Nephron (organoid): ENCODE measurements around the gene RHCE.

Experiments used
- H3K27ac Mint-ChIP-seq, 3 experiments: 2 replicates each; pipeline ENCODE4 v1.8.0; 2020; ENCODE audit warnings: mixed read lengths in 3 of 3, mild to moderate bottlenecking in 2 of 3, moderate library complexity in 1 of 3
- H3K27me3 Mint-ChIP-seq: 2 replicates; pipeline ENCODE4 v1.8.0; 2021; ENCODE audit warnings: low read depth, mild to moderate bottlenecking, moderate library complexity, mixed read lengths
- H3K36me3 Mint-ChIP-seq: 2 replicates; pipeline ENCODE4 v1.8.0; 2020; ENCODE audit warnings: low read depth, mixed read lengths
- H3K4me1 Mint-ChIP-seq: 2 replicates; pipeline ENCODE4 v1.8.0; 2020; ENCODE audit warnings: mixed read lengths
- H3K4me3 Mint-ChIP-seq, 3 experiments: 2 replicates each; pipeline ENCODE4 v1.8.0; 2020; ENCODE audit warnings: mild to moderate bottlenecking in 3 of 3, mixed read lengths in 3 of 3, moderate library complexity in 2 of 3
- H3K9me3 Mint-ChIP-seq: 2 replicates; pipeline ENCODE4 v1.8.0; 2020; ENCODE audit warnings: mixed read lengths
- TF ChIP-seq, protein P1 (sequence below), 3 experiments: fragments of 200-600 bp; sonication (generic); IDR thresholded peaks; one replicate each; pipeline ENCODE4 v1.5.0; 2021; ENCODE audit warnings: antibody characterized with exemption in 3 of 3; ENCODE audit not compliant: unreplicated experiment in 3 of 3

The RHCE gene

DNA sequence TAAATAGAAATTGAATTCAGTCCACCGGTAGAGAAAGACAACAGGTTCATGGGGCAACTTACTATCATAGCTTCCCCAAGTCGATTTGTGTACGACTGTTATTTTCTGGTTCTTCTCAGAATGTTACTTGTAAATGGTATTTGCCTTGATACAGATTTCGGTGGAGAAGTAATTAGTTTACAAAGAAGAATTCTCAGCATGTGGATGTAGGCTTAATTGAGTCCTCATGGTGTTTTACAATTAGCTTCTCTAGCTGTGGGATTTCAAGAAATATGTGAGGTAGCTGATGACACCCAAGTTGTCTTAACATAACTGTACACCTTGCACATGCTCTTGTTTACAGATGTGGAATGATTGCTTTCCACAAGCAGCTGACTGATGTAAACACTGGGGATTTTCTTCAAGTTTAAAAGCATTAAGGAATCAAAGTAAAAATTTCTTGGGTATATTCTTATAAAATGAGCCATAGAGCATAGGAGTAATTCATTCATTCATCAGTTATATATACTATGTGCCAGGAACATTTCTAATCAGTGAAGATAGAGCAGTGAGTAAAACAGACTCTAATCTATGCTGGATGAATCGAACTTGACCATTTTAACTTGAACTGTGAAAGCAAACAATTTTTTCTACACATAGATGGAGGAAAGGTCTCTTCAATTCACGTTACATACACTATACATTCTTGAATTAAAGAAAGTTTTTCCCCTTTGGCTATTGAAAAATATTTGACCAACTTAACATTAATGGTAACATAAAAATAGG, 11.5 kb upstream of the RHCE start:
- Mint-ChIP-seq H3K9me3 (no peaks in the 10 kb centered on the region), H3K4me3 (peak overlapping the region; percentile 87 to 96 (median 91)), H3K27me3 (no peaks in the 10 kb centered on the region), H3K36me3 (no peaks in the 10 kb centered on the region), H3K4me1 (peaks cover 47% of the 10 kb centered on the region), H3K27ac (peak overlapping the region; percentile 48 to 86 (median 73))
- TF ChIP-seq, protein P1, sequence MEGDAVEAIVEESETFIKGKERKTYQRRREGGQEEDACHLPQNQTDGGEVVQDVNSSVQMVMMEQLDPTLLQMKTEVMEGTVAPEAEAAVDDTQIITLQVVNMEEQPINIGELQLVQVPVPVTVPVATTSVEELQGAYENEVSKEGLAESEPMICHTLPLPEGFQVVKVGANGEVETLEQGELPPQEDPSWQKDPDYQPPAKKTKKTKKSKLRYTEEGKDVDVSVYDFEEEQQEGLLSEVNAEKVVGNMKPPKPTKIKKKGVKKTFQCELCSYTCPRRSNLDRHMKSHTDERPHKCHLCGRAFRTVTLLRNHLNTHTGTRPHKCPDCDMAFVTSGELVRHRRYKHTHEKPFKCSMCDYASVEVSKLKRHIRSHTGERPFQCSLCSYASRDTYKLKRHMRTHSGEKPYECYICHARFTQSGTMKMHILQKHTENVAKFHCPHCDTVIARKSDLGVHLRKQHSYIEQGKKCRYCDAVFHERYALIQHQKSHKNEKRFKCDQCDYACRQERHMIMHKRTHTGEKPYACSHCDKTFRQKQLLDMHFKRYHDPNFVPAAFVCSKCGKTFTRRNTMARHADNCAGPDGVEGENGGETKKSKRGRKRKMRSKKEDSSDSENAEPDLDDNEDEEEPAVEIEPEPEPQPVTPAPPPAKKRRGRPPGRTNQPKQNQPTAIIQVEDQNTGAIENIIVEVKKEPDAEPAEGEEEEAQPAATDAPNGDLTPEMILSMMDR (IDR thresholded peaks at IDR 0.05; ENCODE audit: unreplicated experiment in 3 of 3): no peak

DNA sequence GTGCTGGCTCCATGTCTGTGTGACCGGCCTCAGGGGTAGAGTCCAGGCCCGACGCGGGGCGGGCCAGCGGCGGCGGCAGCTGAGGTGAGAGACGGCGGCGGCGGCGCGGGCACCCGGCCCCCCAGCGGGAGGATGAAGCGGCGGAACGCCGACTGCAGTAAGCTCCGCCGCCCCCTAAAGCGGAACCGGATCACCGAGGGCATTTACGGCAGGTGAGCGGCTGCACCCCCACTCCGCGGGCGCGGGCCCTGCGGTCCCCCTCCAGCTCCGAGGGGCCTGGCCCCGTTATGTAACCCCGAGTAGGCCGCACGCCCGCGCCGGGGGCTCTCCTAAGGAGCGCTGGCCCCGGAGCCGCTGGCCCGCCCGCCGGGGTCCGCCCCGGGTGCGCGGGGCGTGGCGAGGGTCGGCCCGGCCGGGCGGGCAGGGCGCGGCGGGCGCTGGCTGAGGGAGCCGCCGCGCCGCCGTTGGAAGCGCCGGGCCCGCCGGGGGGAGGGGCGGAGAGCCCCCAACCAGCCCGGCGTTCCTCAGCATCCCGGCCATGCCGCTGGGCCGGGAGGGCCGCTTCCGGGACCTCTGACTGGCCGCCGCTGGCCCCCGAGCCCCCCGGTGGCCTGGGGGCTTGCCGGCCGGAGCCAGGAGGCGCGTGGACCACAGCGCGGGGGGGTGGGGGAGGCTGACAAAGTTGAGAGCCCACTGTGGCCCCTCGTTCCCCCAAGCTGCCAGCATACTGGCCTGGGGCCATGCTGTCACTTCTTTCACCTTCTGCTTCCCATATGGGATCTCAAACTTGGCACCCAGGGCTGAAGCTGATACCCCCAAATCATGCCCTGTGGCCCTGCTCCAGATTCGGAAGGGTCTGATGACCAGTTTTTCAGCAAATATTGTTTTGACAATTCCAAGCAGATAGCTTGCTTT, 10.6 kb upstream of the RHCE start:
- Mint-ChIP-seq H3K36me3 (no peaks in the 10 kb centered on the region), H3K27ac (peak overlapping the region; percentile 48 to 86 (median 73)), H3K9me3 (no peaks in the 10 kb centered on the region), H3K4me3 (peak overlapping the region; percentile 96 to 98 (median 98)), H3K27me3 (no peaks in the 10 kb centered on the region), H3K4me1 (peaks cover 45% of the 10 kb centered on the region)
- TF ChIP-seq, protein P1 (IDR thresholded peaks at IDR 0.05; ENCODE audit: unreplicated experiment in 3 of 3): no peak

DNA sequence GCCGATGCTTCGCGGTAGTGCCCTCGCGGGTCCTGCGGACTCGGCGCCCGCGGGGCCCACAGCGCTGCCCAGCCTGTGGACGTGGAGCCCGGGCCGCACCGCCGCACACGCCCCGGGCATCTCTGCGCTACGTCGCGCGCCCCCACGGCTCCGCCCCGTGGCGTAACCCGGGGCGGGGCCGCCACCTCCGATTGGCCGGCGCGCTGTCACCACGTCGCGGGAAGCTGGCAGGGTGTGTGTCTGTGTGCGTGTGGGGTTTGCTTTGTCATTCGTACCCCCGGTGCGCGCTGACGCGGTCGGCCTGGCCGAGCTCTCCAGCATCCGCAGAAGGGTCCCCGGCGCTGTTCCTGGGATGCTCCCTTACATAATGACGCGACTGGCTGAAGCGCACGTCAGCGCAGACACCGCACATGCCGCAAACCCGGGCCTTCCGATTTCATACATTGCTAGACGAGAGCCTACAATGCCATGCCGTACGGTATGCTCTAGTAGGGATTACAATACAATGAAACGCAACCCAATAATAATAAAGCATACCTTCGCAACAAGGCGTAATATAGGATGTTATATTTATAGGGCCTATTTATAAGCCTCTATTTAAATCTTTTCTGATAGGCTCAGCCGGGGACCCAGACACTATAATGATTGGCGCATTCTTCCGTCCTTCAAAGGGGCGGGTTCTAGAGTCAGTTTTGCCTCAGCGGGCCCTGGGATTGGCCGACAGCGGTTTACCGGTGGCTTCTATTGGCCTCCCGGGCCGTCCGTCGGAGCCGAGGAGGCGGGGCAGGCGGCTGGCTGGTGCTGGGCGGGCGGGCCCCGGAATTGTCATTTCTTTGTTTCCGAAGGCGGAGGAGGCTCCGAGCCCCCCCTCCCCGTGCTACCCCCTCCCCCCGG, 9.7 kb upstream of the RHCE start, which contains the start of gene MACO1:
TSS of gene MACO1 (plus strand) at position 825 of the 894 bp plus-strand sequence. CDS start 202 bp downstream, outside the sequence.
- Mint-ChIP-seq H3K4me1 (peaks cover 36% of the 10 kb centered on the region), H3K27me3 (no peaks in the 10 kb centered on the region), H3K36me3 (no peaks in the 10 kb centered on the region), H3K9me3 (no peaks in the 10 kb centered on the region), H3K4me3 (peak within 1 kb of the TSS; percentile 96 to 98 (median 98)), H3K27ac (peak within 1 kb of the TSS; percentile 77 to 87 (median 86))
- TF ChIP-seq, protein P1 (IDR thresholded peaks at IDR 0.05; ENCODE audit: unreplicated experiment in 3 of 3): no peak

DNA sequence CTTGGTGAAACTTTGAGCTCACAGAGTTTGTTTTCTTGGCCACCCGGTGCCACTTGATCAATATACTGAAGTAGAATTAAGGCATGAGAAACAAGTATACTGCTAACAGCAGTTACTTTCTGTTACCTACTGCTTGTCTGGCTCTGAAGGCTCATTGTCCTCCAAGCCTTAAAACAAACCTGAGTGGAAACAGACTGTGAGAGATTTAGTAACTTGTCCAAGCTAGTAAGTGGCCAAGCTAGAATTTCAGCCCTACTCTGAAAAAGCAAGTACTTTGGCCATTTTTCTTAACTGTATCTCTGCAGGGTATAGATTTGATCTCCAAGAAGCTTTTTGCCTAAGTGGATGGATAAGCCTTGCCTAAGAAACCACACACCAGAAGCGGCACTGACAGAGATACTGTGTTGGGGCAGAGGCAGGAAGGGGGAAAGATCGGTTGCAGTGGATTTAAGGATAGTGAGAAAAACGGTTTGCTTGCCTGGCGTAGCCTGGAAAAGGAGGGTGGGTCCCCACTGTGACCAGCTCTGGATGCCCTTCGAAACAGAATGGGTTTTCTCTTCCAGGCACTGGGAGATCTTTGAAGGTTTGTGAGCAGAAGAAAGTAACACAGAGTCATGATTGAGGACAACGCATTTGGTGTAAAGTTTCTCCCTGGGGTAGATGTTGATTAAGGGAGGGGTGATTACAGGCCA, 8.0 kb upstream of the RHCE start:
- no peaks in the 10 kb centered on the region for H3K9me3 Mint-ChIP-seq
- peaks cover 19% of the 10 kb centered on the region for H3K4me1 Mint-ChIP-seq
- no peaks in the 10 kb centered on the region for H3K36me3 Mint-ChIP-seq
- peaks cover 7% of the 10 kb centered on the region for H3K27me3 Mint-ChIP-seq
- H3K4me3 Mint-ChIP-seq: peak overlapping the region; percentile 70 to 81 (median 80)
- H3K27ac Mint-ChIP-seq: peak overlapping the region in 1 of 3 experiments; percentile 14
- TF ChIP-seq, protein P1 (IDR thresholded peaks at IDR 0.05; ENCODE audit: unreplicated experiment in 3 of 3): no peak

DNA sequence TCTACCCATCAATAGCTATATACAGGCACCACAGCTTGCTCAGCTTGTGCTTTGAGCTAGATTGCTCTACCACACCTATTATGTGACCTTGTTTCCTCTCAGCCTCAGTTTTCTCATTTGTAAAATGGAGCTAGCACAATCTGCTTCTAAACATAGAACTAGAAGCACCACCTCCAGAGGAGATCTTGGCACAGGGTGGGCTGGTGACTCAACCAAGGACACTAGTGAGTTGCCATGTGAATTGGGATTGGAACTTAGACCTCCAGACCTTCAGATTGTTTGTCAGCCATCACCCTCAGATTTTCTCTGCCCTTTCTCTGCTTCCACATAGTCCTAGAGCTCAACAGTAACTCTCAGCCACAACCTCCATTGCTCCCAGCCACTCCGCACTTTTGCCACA, 7.1 kb upstream of the RHCE start:
- TF ChIP-seq, protein P1 (IDR thresholded peaks at IDR 0.05; ENCODE audit: unreplicated experiment in 3 of 3): no peak
- H3K27ac Mint-ChIP-seq: no peak overlapping the region
- H3K4me3 Mint-ChIP-seq: peak overlapping the region in 2 of 3 experiments; percentile 10 to 34
- no peaks in the 10 kb centered on the region for H3K9me3 Mint-ChIP-seq
- peaks cover 14% of the 10 kb centered on the region for H3K27me3 Mint-ChIP-seq
- H3K36me3 Mint-ChIP-seq: no peaks in the 10 kb centered on the region
- H3K4me1 Mint-ChIP-seq: peaks cover 10% of the 10 kb centered on the region
